Activated CD4-positive, alpha-beta T cell treated with anti-CD3 and anti-CD28 coated beads, Interleukin-2, amount 10 ng/mL, durations not matched to agents 7 days and 5 days (primary cell): ENCODE measurements around the gene DOCK10. TPM values are rescaled to one million over a fixed set of nuclear protein-coding genes. Genes with fewer than 3 reads are reported as not detected.

ENCODE experiments used
- CTCF ChIA-PET: fragments of 350-600 bp; sonication (Branson Sonifier 250); formaldehyde crosslinking; loops from one replicate; lab custom pipeline; 2021; ENCODE audit warnings: antibody characterized with exemption; lab: Charles Lee
- POLR2A ChIA-PET: fragments of 350-600 bp; sonication (Branson Sonifier 250); formaldehyde crosslinking; loops from one replicate; lab custom pipeline; 2021; ENCODE audit warnings: antibody characterized with exemption; lab: Charles Lee
- DNase-seq: peaks from one replicate; pipeline ENCODE4 v3.0.0-alpha.2; 2020
- H3K27ac Mint-ChIP-seq: one replicate; pipeline ENCODE4 v1.8.0; 2021; ENCODE audit warnings: mild to moderate bottlenecking, moderate library complexity, mixed read lengths
- H3K27me3 Mint-ChIP-seq: one replicate; pipeline ENCODE4 v1.8.0; 2021; ENCODE audit warnings: mixed read lengths
- H3K36me3 Mint-ChIP-seq: one replicate; pipeline ENCODE4 v1.8.0; 2021; ENCODE audit warnings: low read depth, mixed read lengths
- H3K4me1 Mint-ChIP-seq: one replicate; pipeline ENCODE4 v1.8.0; 2021; ENCODE audit warnings: mixed read lengths
- H3K4me3 Mint-ChIP-seq: one replicate; pipeline ENCODE4 v1.8.0; 2021; ENCODE audit warnings: mild to moderate bottlenecking, moderate library complexity, mixed read lengths
- H3K9me3 Mint-ChIP-seq: one replicate; pipeline ENCODE4 v1.8.0; 2021; ENCODE audit warnings: mixed read lengths
- total RNA-seq, 2 experiments: library from RNA; stranded (reverse); gene quantifications; one replicate each; pipeline ENCODE4 v1.2.3, GENCODE V29; 2021

DOCK10 gene
- total RNA-seq, 2 experiments from 2014 or later: 269 to 281 TPM

DNA sequence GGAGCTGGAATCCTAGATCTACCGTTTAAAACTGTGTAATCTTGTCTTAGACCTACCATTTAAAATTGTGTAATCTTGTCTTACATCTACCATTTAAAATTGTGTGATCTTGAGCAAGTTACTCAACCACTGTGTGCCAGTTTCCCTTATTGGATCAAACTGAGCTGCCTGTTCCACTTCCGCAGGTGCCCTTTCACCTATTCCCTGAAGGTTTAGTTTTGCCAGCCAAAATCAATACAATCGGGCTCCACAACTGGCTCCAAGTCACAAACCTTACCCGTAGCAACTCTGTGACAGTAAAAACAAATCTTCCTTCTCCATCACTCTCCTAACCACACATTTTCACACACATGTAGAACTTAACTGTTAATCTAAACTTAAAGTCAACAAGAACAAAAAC is 20.1 kb downstream of the DOCK10 start:
- Mint-ChIP-seq H3K27ac (no peak overlapping the region), H3K4me3 (no peak overlapping the region), H3K4me1 (peaks cover 63% of the 10 kb centered on the region), H3K9me3 (no peaks in the 10 kb centered on the region), H3K36me3 (peaks cover 59% of the 10 kb centered on the region), H3K27me3 (no peaks in the 10 kb centered on the region)
- ChIA-PET CTCF (interaction anchor here (0.7 kb wide), 1 partner anchor 34 kb away, joined by 3 read pairs; no protein-coding TSS in a partner anchor), POLR2A (no interaction called here)
- no peak for DNase-seq

- peaks cover 53% of the 10 kb centered on the region for H3K36me3 Mint-ChIP-seq
- no peak overlapping the region for H3K4me3 Mint-ChIP-seq
- POLR2A ChIA-PET: no interaction called here
- CTCF ChIA-PET: interaction anchor here (0.6 to 1.3 kb wide), 3 partner anchors 12 to 619 kb away, joined by 3 read pairs; no protein-coding TSS in a partner anchor
- no peak for DNase-seq
- H3K9me3 Mint-ChIP-seq: no peaks in the 10 kb centered on the region
- no peaks in the 10 kb centered on the region for H3K27me3 Mint-ChIP-seq
- no peak overlapping the region for H3K27ac Mint-ChIP-seq
- peaks cover 49% of the 10 kb centered on the region for H3K4me1 Mint-ChIP-seq
Observed at GRCh38 chr2:225020168-225020849, 22.0 kb downstream of the DOCK10 start.

DNA sequence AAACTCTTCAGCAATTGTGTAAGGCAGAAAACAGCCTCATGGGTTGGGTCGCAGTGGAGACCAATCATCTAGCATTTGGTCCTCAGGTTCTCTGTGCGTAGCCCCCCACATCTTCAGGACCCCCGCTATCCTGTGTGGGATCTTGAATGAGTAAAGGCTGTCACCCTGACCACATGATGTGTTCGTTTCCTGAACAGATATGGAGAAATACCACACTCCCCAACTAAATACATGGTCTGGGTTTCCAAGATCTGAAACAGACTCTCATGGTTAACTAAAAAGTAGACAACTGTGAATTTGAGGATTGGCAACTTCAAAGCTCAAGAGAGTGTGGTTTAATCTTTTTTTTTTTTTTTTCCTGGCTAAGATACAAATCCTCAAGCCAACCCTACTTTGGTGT is 23.2 kb downstream of the DOCK10 start:
- Mint-ChIP-seq H3K9me3 (no peaks in the 10 kb centered on the region), H3K4me1 (peaks cover 47% of the 10 kb centered on the region), H3K4me3 (no peak overlapping the region), H3K27me3 (no peaks in the 10 kb centered on the region), H3K27ac (no peak overlapping the region), H3K36me3 (peaks cover 49% of the 10 kb centered on the region)
- no peak for DNase-seq
- POLR2A ChIA-PET: no interaction called here
- CTCF ChIA-PET: interaction anchor here (0.6 to 1.0 kb wide), 2 partner anchors 10 to 111 kb away, joined by 3 read pairs; no protein-coding TSS in a partner anchor

DNA sequence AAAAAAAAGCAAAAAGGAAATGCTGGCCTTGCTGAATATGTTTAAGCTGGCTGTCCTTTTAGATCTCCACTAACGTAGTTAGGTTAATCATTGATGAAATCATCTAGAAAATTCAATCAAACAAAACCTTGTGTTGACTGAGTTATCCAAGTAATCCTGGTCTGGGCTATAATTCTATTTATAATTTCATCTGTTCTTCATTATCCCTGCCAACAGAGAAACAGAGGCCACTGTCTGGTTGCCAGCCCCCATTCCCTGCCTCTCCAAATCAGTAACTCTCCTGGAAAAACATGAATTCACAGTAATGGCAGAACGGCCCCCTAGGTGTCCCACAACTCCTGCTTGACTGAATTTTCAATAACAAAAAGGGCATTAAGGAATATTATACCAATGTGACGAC is 24.6 kb downstream of the DOCK10 start:
- peaks cover 43% of the 10 kb centered on the region for H3K36me3 Mint-ChIP-seq
- ChIA-PET CTCF (no interaction called here), POLR2A (no interaction called here)
- H3K4me3 Mint-ChIP-seq: no peak overlapping the region
- peaks cover 47% of the 10 kb centered on the region for H3K4me1 Mint-ChIP-seq
- H3K27me3 Mint-ChIP-seq: no peaks in the 10 kb centered on the region
- no peak for DNase-seq
- no peaks in the 10 kb centered on the region for H3K9me3 Mint-ChIP-seq
- H3K27ac Mint-ChIP-seq: no peak overlapping the region

- DNase-seq: no peak
- Mint-ChIP-seq H3K27me3 (no peaks in the 10 kb centered on the region), H3K36me3 (peaks cover 38% of the 10 kb centered on the region), H3K9me3 (no peaks in the 10 kb centered on the region), H3K27ac (no peak overlapping the region), H3K4me1 (peaks cover 42% of the 10 kb centered on the region), H3K4me3 (no peak overlapping the region)
- POLR2A ChIA-PET: no interaction called here
- CTCF ChIA-PET: no interaction called here
Observed at GRCh38 chr2:225017098-225017685, 25.1 kb downstream of the DOCK10 start.

GRCh38 chr2:225013425-225014365 is 28.6 kb downstream of the DOCK10 start:
- ChIA-PET CTCF (interaction anchor here (1.2 to 6.2 kb wide), 2 partner anchors 13 to 40 kb away, joined by 4 to 34 read pairs; no protein-coding TSS in a partner anchor), POLR2A (interaction anchor here (0.6 kb wide), 1 partner anchor 342 kb away, joined by 4 read pairs; no protein-coding TSS in a partner anchor)
- Mint-ChIP-seq H3K36me3 (peaks cover 15% of the 10 kb centered on the region), H3K4me1 (peaks cover 40% of the 10 kb centered on the region), H3K9me3 (no peaks in the 10 kb centered on the region), H3K27me3 (no peaks in the 10 kb centered on the region), H3K27ac (no peak overlapping the region), H3K4me3 (no peak overlapping the region)
- no peak for DNase-seq

- Mint-ChIP-seq H3K27ac (no peak overlapping the region), H3K4me3 (no peak overlapping the region), H3K27me3 (no peaks in the 10 kb centered on the region), H3K4me1 (peaks cover 57% of the 10 kb centered on the region), H3K9me3 (no peaks in the 10 kb centered on the region), H3K36me3 (peaks cover 20% of the 10 kb centered on the region)
- POLR2A ChIA-PET: interaction anchor here (0.8 kb wide), 1 partner anchor 236 kb away, joined by 3 read pairs; no protein-coding TSS in a partner anchor
- DNase-seq: no peak
- CTCF ChIA-PET: interaction anchor here (1.6 to 6.2 kb wide), 2 partner anchors 11 to 95 kb away, joined by 3 to 34 read pairs; no protein-coding TSS in a partner anchor
Observed at GRCh38 chr2:225011585-225011984, 30.7 kb downstream of the DOCK10 start.

GRCh38 chr2:225010804-225011203 is 31.5 kb downstream of the DOCK10 start:
- H3K27me3 Mint-ChIP-seq: no peaks in the 10 kb centered on the region
- H3K4me1 Mint-ChIP-seq: peaks cover 64% of the 10 kb centered on the region
- H3K4me3 Mint-ChIP-seq: no peak overlapping the region
- no peak overlapping the region for H3K27ac Mint-ChIP-seq
- H3K36me3 Mint-ChIP-seq: peaks cover 26% of the 10 kb centered on the region
- no peak for DNase-seq
- ChIA-PET POLR2A (interaction anchor here (0.8 kb wide), 1 partner anchor 235 kb away, joined by 3 read pairs; no protein-coding TSS in a partner anchor), CTCF (interaction anchor here (1.6 to 6.2 kb wide), 2 partner anchors 10 to 95 kb away, joined by 3 to 34 read pairs; no protein-coding TSS in a partner anchor)
- no peaks in the 10 kb centered on the region for H3K9me3 Mint-ChIP-seq

- H3K9me3 Mint-ChIP-seq: no peaks in the 10 kb centered on the region
- no peaks in the 10 kb centered on the region for H3K27me3 Mint-ChIP-seq
- H3K4me3 Mint-ChIP-seq: no peak overlapping the region
- H3K36me3 Mint-ChIP-seq: peaks cover 31% of the 10 kb centered on the region
- H3K27ac Mint-ChIP-seq: no peak overlapping the region
- no peak for DNase-seq
- POLR2A ChIA-PET: no interaction called here
- H3K4me1 Mint-ChIP-seq: peaks cover 69% of the 10 kb centered on the region
- CTCF ChIA-PET: interaction anchor here (6.2 kb wide), 1 partner anchor 9 kb away, joined by 34 read pairs; no protein-coding TSS in a partner anchor
Observed at GRCh38 chr2:225009768-225010167, 32.5 kb downstream of the DOCK10 start.

DNA sequence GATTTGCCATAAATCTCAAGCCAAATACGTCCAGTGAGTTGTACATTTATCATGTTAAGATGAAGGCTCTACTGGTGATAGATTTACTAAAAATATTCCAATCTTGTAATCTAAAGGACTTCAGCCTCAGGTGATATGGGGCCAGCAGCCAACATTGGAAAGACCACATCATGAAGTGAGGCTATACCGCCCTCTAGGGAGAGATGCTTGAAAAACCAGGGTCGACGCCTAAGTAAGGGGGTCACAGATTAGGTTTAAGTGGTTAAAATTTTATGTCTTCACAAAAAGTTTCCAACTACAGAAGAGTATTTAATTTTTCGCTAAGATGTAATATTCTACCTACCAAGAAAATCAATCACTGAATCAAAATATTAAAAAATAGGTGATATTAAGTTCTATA is 33.3 kb downstream of the DOCK10 start:
- no peak for DNase-seq
- CTCF ChIA-PET: interaction anchor here (0.6 to 6.2 kb wide), 4 partner anchors 8 to 183 kb away, joined by 3 to 34 read pairs (median 3); no protein-coding TSS in a partner anchor
- no peaks in the 10 kb centered on the region for H3K27me3 Mint-ChIP-seq
- H3K4me1 Mint-ChIP-seq: peaks cover 75% of the 10 kb centered on the region
- H3K36me3 Mint-ChIP-seq: peaks cover 33% of the 10 kb centered on the region
- H3K4me3 Mint-ChIP-seq: no peak overlapping the region
- H3K27ac Mint-ChIP-seq: no peak overlapping the region
- no peaks in the 10 kb centered on the region for H3K9me3 Mint-ChIP-seq
- POLR2A ChIA-PET: no interaction called here

DNA sequence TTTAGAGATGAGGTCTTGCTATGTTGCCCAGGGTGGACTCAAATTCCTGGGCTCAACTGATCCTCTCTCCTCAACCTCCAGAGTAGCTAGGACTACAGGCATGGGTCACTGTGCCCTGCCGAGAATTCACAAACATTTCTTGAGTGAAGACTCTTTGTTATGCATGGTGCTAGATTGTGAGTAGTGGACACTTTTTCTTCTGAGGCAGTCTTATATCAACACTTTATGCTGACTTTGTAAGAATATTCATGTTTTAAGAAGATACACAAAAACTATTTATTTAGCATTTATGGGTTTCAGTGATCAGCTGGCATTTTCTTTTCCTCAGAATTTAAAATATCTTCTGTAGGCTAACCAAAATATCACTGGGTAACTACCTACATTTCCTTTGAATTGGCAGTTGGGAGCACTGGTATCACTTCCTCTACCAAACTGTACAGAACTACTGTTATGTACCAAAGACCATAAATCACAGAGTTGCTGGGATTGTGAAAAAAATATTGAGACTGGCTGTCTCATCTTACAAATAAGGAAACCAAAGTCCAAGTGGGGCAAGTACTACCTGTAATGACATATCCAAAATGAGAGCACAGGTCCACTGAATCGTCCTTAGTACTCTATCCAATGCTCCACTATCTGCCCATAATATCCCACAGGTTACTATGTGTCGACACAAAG is 34.0 kb downstream of the DOCK10 start:
- H3K4me1 Mint-ChIP-seq: peaks cover 76% of the 10 kb centered on the region
- H3K4me3 Mint-ChIP-seq: no peak overlapping the region
- no peaks in the 10 kb centered on the region for H3K27me3 Mint-ChIP-seq
- H3K9me3 Mint-ChIP-seq: no peaks in the 10 kb centered on the region
- POLR2A ChIA-PET: no interaction called here
- peaks cover 36% of the 10 kb centered on the region for H3K36me3 Mint-ChIP-seq
- H3K27ac Mint-ChIP-seq: no peak overlapping the region
- no peak for DNase-seq
- CTCF ChIA-PET: interaction anchor here (0.9 to 1.5 kb wide), 2 partner anchors 11 to 182 kb away, joined by 3 read pairs; no protein-coding TSS in a partner anchor

DNA sequence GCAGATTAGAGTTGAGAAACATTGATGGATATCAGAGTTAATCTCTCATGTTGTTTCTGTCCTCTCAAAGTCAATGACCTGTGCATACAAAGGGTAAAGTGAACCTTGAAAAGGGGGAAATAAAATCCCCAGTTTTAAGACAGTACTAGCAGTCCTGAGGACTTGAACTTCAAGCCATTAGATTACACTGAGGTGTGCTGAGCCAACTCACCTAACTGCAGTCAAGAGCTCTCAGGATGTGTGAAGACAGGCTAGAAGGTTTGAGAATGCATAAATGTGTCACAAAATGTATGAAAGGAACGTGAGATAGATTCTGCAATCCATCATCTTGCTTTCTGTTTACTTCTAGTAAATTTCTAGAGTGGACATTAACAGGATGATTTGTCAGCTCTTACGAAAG is 35.5 kb downstream of the DOCK10 start:
- Mint-ChIP-seq H3K27ac (no peak overlapping the region), H3K4me3 (no peak overlapping the region), H3K36me3 (peaks cover 40% of the 10 kb centered on the region), H3K9me3 (no peaks in the 10 kb centered on the region), H3K27me3 (no peaks in the 10 kb centered on the region), H3K4me1 (peaks cover 88% of the 10 kb centered on the region)
- ChIA-PET POLR2A (no interaction called here), CTCF (interaction anchor here (0.5 kb wide), 1 partner anchor 752 kb away, joined by 3 read pairs; no protein-coding TSS in a partner anchor)
- no peak for DNase-seq
